ENCODE results near the gene GPHA2.

GPHA2 gene

GRCh38 chr11:64928957-64929356, 6.7 kb downstream of the GPHA2 start:
- no peak for TF ChIP-seq CTCF (IDR thresholded peaks at IDR 0.05)

GRCh38 chr11:64926689-64927088, 9.0 kb downstream of the GPHA2 start:
- TF ChIP-seq CTCF (IDR thresholded peaks at IDR 0.05), result no peak

GRCh38 chr11:64925536-64926436, 9.9 kb downstream of the GPHA2 start:
- no peak for TF ChIP-seq CTCF (IDR thresholded peaks at IDR 0.05)

GRCh38 chr11:64924910-64925284, 10.8 kb downstream of the GPHA2 start:
- no peak for TF ChIP-seq CTCF (IDR thresholded peaks at IDR 0.05)

- TF ChIP-seq CTCF (IDR thresholded peaks at IDR 0.05), result no peak
These were observed 11.5 kb downstream of the GPHA2 start, which contains the start of gene PPP2R5B for GRCh38 chr11:64923944-64924909. TSS of gene PPP2R5B (plus strand) at chr11:64924689. CDS start at chr11:64925735, 1,046 bp downstream.

- TF ChIP-seq CTCF (IDR thresholded peaks at IDR 0.05), result no peak
These were observed 12.5 kb downstream of the GPHA2 start for GRCh38 chr11:64923151-64923661.

- no peak for TF ChIP-seq CTCF (IDR thresholded peaks at IDR 0.05)
These were observed 14.3 kb downstream of the GPHA2 start for GRCh38 chr11:64921384-64921783.

All from LNCAP (cell line).